Bronchial epithelial cell (primary cell): ENCODE data around the gene LCT. TPM values are rescaled to one million over a fixed set of nuclear protein-coding genes. Genes with fewer than 3 reads are reported as not detected.
A peak's percentile ranks its signal among the peaks of the same experiment; 100 is the strongest.
"Not testable (repeated sequence)": the region's sequence is repeated elsewhere in the genome, so short reads cannot be mapped to it uniquely, and the experiment has no call there.

ENCODE experiments used
- DNase-seq: peaks from one replicate; pipeline ENCODE4 v3.0.0-alpha.2; 2010; ENCODE audit warnings: low read depth
- FAIRE-seq: peaks from 2 replicates; lab custom pipeline; 2011; peaks lifted over from hg19 to GRCh38; lab: Jason Lieb, UNC
- H3K27me3 ChIP-seq: 2 replicates; pipeline ENCODE4 v1.5.1; 2011; ENCODE audit warnings: low read length; ENCODE audit not compliant: control insufficient read depth, insufficient read depth
- H3K36me3 ChIP-seq: 2 replicates; pipeline ENCODE4 v1.5.1; 2011; ENCODE audit warnings: low read length; ENCODE audit not compliant: control insufficient read depth, insufficient read depth
- H3K4me3 ChIP-seq: 2 replicates; pipeline ENCODE4 v1.5.1; 2011; ENCODE audit warnings: mild to moderate bottlenecking, low read depth, low read length, control low read depth
- CTCF ChIP-seq: IDR thresholded peaks from 2 replicates; pipeline ENCODE4 v1.5.1; 2011; ENCODE audit warnings: mild to moderate bottlenecking, moderate library complexity, low read length, control low read depth, inconsistent platforms; ENCODE audit not compliant: insufficient read depth, severe bottlenecking
- total RNA-seq: library from RNA; depleted of rRNA; stranded (reverse); fragments of >200 nt; gene quantifications from 2 replicates; pipeline ENCODE4 v1.2.1, GENCODE V29; 2014

Gene LCT
- total RNA-seq, 1 donor from 2014 or later: not detected

GRCh38 chr2:135798762-135799161 is 38.2 kb downstream of the LCT start:
- no peak for TF ChIP-seq CTCF
- no peaks in the 10 kb centered on the region for H3K27me3 ChIP-seq
- no peak for FAIRE-seq
- H3K4me3 ChIP-seq: no peak overlapping the region
- no peaks in the 10 kb centered on the region for H3K36me3 ChIP-seq
- DNase-seq: no peak

- no peak for FAIRE-seq
- TF ChIP-seq CTCF: no peak
- DNase-seq: no peak
- no peak overlapping the region for H3K4me3 ChIP-seq
- no peaks in the 10 kb centered on the region for H3K27me3 ChIP-seq
- H3K36me3 ChIP-seq: no peaks in the 10 kb centered on the region
Measured at GRCh38 chr2:135798275-135798705, 38.7 kb downstream of the LCT start.

GRCh38 chr2:135797497-135798274 is 39.3 kb downstream of the LCT start:
- DNase-seq (peak; percentile 61), FAIRE-seq (no peak)
- H3K4me3 ChIP-seq: no peak overlapping the region
- TF ChIP-seq CTCF: peak; percentile 89
- no peaks in the 10 kb centered on the region for H3K36me3 ChIP-seq
- H3K27me3 ChIP-seq: no peaks in the 10 kb centered on the region

- FAIRE-seq (no peak), DNase-seq (no peak)
- no peaks in the 10 kb centered on the region for H3K27me3 ChIP-seq
- H3K4me3 ChIP-seq: no peak overlapping the region
- TF ChIP-seq CTCF: no peak
- no peaks in the 10 kb centered on the region for H3K36me3 ChIP-seq
Measured at GRCh38 chr2:135796606-135797005, 40.4 kb downstream of the LCT start.

GRCh38 chr2:135795641-135796040 is 41.3 kb downstream of the LCT start:
- not testable (repeated sequence) for DNase-seq, FAIRE-seq, H3K27me3 ChIP-seq, H3K4me3 ChIP-seq, H3K36me3 ChIP-seq

GRCh38 chr2:135792401-135793150 is 44.4 kb downstream of the LCT start:
- DNase-seq (no peak), FAIRE-seq (no peak)
- no peaks in the 10 kb centered on the region for H3K36me3 ChIP-seq

More at GRCh38 chr2:135792401-135793150, 44.4 kb downstream of the LCT start:
- H3K4me3 ChIP-seq: no peak overlapping the region
- no peaks in the 10 kb centered on the region for H3K27me3 ChIP-seq
- no peak for TF ChIP-seq CTCF
